ENCODE data around the gene ANGPTL5. TPM values are rescaled to one million over a fixed set of nuclear protein-coding genes. Genes with fewer than 3 reads are reported as not detected.
A peak's percentile ranks its signal among the peaks of the same experiment; 100 is the strongest.

Gene ANGPTL5
- total and polyA plus RNA-seq, 4 donors = 1.3 to 3.3 TPM; not detected in 2

DNA sequence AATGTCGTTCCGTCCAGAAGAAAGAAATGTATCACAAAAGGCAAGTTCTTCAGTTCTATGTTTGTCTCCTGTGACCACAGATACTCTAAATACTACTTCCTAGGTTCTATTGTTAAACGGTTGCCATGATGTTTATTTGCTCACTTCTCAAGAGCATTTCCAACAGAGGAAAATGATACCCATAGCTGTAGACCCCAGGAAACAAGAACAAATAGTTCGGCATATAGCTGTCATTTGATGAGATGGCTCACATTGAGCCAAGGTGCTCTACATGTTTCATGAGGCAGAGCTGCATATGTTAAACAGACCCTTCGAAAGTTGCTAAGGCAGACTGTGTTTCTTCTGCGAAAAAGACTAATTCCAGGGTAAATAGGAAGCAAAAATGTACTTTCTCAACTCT, 15.4 kb upstream of the ANGPTL5 start:
- Histone ChIP-seq H3K4me3 (ENCODE audit: low read length in 2 of 2) (no peak overlapping the region), H3K27ac (ENCODE audit: low read depth in 1 of 2, low read length in 2 of 2) (no peak overlapping the region), H3K36me3 (ENCODE audit: control insufficient read depth in 1 of 2, insufficient read depth in 2 of 2, low read length in 1 of 2) (peaks cover 0 to 2% of the 10 kb centered on the region in 2 donors), H3K9me3 (ENCODE audit: control insufficient read depth, low read length) (peaks cover 2% of the 10 kb centered on the region), H3K4me1 (ENCODE audit: control insufficient read depth in 1 of 2, insufficient read depth in 2 of 2, low read length in 2 of 2) (no peaks in the 10 kb centered on the region), H3K27me3 (ENCODE audit: control insufficient read depth in 1 of 2, insufficient read depth in 2 of 2, low read length in 1 of 2) (no peaks in the 10 kb centered on the region)
- WGBS, 2 donors = 94% methylated on average over 6 of the region's 6 CpGs
- no peak for DNase-seq
- intact Hi-C loops (cut with DNase I) = no loop called here
- no peak for ATAC-seq (ENCODE audit: low FRiP score)

DNA sequence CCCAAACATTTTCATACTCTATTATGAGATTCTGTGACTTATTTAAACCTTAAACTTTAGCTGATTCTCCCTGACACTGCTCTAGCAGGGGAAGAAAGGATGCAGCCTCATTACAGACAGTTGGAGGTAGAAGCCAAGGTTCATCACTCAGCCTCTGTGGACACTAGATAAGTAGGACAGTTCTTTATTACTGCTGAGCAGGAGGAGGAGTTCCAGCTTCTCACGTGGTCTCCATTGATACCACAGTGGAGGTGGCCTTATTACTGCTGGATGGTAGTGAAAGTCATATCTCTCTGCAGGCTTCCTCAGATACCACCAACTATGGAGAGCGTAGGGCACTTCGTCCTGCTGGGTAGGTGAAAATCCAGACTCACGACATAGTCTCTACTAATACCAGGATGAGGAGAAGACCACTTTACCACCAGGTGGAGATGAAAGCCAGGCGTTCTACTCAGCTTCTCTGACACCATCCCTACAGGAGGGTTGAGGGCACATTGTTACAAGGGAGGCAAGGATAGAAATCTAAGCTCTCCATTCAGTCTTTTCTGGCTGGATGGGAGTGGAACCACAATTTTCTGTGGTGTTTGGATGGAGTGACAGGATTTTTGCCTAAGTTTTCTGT, 13.1 kb upstream of the ANGPTL5 start:
- Histone ChIP-seq H3K27me3 (ENCODE audit: control insufficient read depth in 1 of 2, insufficient read depth in 2 of 2, low read length in 1 of 2) (no peaks in the 10 kb centered on the region), H3K27ac (ENCODE audit: low read depth in 1 of 2, low read length in 2 of 2) (no peak overlapping the region), H3K4me1 (ENCODE audit: control insufficient read depth in 1 of 2, insufficient read depth in 2 of 2, low read length in 2 of 2) (no peaks in the 10 kb centered on the region), H3K9me3 (ENCODE audit: control insufficient read depth, low read length) (peaks cover 2% of the 10 kb centered on the region), H3K36me3 (ENCODE audit: control insufficient read depth in 1 of 2, insufficient read depth in 2 of 2, low read length in 1 of 2) (peaks cover 0 to 2% of the 10 kb centered on the region in 2 donors), H3K4me3 (ENCODE audit: low read length in 2 of 2) (no peak overlapping the region)
- WGBS, 2 donors = 91% methylated on average over 5 of the region's 5 CpGs
- DNase-seq (no peak), ATAC-seq (ENCODE audit: low FRiP score) (no peak)
- intact Hi-C loops (cut with DNase I) = no loop called here

DNA sequence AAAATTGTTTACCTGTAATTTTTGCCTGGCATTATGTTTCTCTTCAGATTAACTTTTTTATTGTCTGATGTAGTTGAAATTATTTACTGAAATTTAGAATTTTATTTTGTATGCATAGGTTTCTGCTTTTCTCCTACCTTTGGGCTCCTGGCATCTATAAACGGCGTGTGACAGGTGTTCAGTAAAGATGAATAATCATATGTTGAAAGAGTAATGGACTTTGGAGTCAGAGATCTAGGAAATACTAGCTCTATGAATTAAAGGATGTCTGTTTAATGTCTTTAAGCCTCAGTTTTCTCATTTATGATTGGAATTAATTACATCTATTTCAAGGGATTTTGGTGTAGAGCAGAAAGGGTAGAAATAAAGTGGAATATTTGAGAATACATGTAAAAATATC, 7.2 kb upstream of the ANGPTL5 start:
- Histone ChIP-seq H3K4me1 (ENCODE audit: control insufficient read depth in 1 of 2, insufficient read depth in 2 of 2, low read length in 2 of 2) (no peaks in the 10 kb centered on the region), H3K36me3 (ENCODE audit: control insufficient read depth in 1 of 2, insufficient read depth in 2 of 2, low read length in 1 of 2) (no peaks in the 10 kb centered on the region), H3K27ac (ENCODE audit: low read depth in 1 of 2, low read length in 2 of 2) (no peak overlapping the region), H3K9me3 (ENCODE audit: control insufficient read depth, low read length) (no peaks in the 10 kb centered on the region), H3K4me3 (ENCODE audit: low read length in 2 of 2) (no peak overlapping the region), H3K27me3 (ENCODE audit: control insufficient read depth in 1 of 2, insufficient read depth in 2 of 2, low read length in 1 of 2) (no peaks in the 10 kb centered on the region)
- no peak for ATAC-seq (ENCODE audit: low FRiP score)
- no peak for DNase-seq
- WGBS, 2 donors = 93 to 95% methylated on average over 2 of the region's 2 CpGs
- intact Hi-C loops (cut with DNase I) = no loop called here

DNA sequence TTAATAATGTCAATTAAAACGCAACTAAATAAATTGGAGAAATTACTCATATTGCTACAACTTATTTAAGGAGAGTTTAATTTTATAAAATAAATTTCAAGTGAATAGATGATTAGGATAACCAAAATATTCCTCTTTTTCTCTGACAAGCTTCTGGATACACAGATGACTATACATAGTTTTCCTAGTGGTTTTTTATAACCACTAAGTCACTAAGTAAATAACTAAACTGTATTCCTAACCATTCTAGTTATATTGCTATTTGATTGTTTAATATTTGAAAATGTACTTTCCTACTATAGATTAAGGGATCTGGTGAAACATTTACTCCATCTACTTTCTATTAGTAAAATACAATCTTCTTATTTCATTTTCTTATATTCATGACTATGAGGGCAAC, 4.7 kb upstream of the ANGPTL5 start:
- H3K4me3 ChIP-seq (ENCODE audit: low read length in 2 of 2) = no peak overlapping the region
- intact Hi-C loops (cut with DNase I) = no loop called here

DNA sequence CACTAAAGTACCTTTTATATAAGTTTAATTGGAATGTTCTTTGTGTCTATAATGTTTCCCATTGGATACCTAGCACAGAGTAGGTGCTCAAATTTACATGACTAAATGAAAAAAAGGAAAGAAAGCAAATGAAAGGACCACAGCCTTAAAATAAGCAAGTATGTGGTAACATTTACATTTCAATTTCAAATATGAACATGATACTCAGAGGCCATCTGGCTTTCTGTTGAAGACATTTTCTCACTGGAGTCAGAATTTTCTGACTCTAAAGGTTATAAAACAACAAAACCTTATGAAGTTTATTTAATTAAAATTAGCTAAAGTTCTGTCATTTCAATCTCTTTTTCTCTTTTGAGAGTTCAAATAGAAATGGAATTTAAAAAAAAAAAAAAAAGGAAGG, 904 bp upstream of the ANGPTL5 start:
- intact Hi-C loops (cut with DNase I) = loop anchor here in 1 of 2 donors (10.0 kb wide), 1 partner anchor 198 kb away; the partner anchor contains the start of gene YAP1
- Histone ChIP-seq H3K4me3 (ENCODE audit: low read length in 2 of 2) (no peak overlapping the region), H3K27ac (ENCODE audit: low read depth in 1 of 2, low read length in 2 of 2) (no peak overlapping the region), H3K27me3 (ENCODE audit: control insufficient read depth in 1 of 2, insufficient read depth in 2 of 2, low read length in 1 of 2) (no peaks in the 10 kb centered on the region), H3K4me1 (ENCODE audit: control insufficient read depth in 1 of 2, insufficient read depth in 2 of 2, low read length in 2 of 2) (peaks cover 3 to 4% of the 10 kb centered on the region in 2 donors), H3K36me3 (ENCODE audit: control insufficient read depth in 1 of 2, insufficient read depth in 2 of 2, low read length in 1 of 2) (no peaks in the 10 kb centered on the region), H3K9me3 (ENCODE audit: control insufficient read depth, low read length) (no peaks in the 10 kb centered on the region)
- DNase-seq (no peak), ATAC-seq (ENCODE audit: low FRiP score) (no peak)

More for the DNA sequence above, 4.7 kb upstream of the ANGPTL5 start:
- Histone ChIP-seq H3K27ac (ENCODE audit: low read depth in 1 of 2, low read length in 2 of 2) (no peak overlapping the region), H3K27me3 (ENCODE audit: control insufficient read depth in 1 of 2, insufficient read depth in 2 of 2, low read length in 1 of 2) (no peaks in the 10 kb centered on the region), H3K36me3 (ENCODE audit: control insufficient read depth in 1 of 2, insufficient read depth in 2 of 2, low read length in 1 of 2) (no peaks in the 10 kb centered on the region), H3K9me3 (ENCODE audit: control insufficient read depth, low read length) (no peaks in the 10 kb centered on the region), H3K4me1 (ENCODE audit: control insufficient read depth in 1 of 2, insufficient read depth in 2 of 2, low read length in 2 of 2) (peaks cover 3 to 4% of the 10 kb centered on the region in 2 donors)
- 97 to 100% methylated on average over 1 of the region's 1 CpG for WGBS, 2 donors
- no peak for ATAC-seq (ENCODE audit: low FRiP score)
- no peak for DNase-seq

DNA sequence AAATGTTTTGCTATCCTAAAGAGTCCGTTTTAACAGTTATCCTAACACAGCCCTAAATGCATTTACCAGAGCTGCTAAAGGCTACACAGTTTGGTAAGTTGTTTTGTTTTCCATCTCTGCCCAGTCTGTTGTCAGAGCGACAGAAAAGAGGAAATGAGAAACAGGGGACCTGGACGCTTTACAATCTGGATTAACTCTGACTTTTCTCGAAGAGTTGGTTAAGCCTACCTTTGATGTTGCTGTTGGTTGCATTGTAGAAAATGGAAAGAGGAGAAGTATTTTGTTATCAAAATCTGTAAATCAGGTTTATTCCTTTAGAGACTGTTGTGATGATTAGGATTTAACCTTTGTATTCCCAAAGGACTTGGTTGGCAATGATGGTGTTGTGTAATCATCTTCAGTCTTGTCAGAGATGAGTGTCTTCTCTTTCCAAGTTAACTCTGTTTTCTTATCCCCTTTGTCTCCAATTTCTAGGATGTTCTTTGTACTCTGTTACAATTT, 481 bp downstream of the ANGPTL5 start:
- Histone ChIP-seq H3K27me3 (ENCODE audit: control insufficient read depth in 1 of 2, insufficient read depth in 2 of 2, low read length in 1 of 2) (no peaks in the 10 kb centered on the region), H3K4me3 (ENCODE audit: low read length in 2 of 2) (peak overlapping the region; percentile 21 to 66), H3K27ac (ENCODE audit: low read depth in 1 of 2, low read length in 2 of 2) (peak overlapping the region; percentile 77 to 79), H3K4me1 (ENCODE audit: control insufficient read depth in 1 of 2, insufficient read depth in 2 of 2, low read length in 2 of 2) (peaks cover 3 to 4% of the 10 kb centered on the region in 2 donors), H3K36me3 (ENCODE audit: control insufficient read depth in 1 of 2, insufficient read depth in 2 of 2, low read length in 1 of 2) (no peaks in the 10 kb centered on the region), H3K9me3 (ENCODE audit: control insufficient read depth, low read length) (no peaks in the 10 kb centered on the region)
- WGBS, 2 donors = 0 to 1% methylated on average over 4 of the region's 4 CpGs
- intact Hi-C loops (cut with DNase I) = loop anchor here in 1 of 2 donors (10.0 kb wide), 1 partner anchor 199 kb away; the partner anchor contains the start of gene YAP1
- ATAC-seq (ENCODE audit: low FRiP score) = peak; percentile 73
- no peak for DNase-seq

DNA sequence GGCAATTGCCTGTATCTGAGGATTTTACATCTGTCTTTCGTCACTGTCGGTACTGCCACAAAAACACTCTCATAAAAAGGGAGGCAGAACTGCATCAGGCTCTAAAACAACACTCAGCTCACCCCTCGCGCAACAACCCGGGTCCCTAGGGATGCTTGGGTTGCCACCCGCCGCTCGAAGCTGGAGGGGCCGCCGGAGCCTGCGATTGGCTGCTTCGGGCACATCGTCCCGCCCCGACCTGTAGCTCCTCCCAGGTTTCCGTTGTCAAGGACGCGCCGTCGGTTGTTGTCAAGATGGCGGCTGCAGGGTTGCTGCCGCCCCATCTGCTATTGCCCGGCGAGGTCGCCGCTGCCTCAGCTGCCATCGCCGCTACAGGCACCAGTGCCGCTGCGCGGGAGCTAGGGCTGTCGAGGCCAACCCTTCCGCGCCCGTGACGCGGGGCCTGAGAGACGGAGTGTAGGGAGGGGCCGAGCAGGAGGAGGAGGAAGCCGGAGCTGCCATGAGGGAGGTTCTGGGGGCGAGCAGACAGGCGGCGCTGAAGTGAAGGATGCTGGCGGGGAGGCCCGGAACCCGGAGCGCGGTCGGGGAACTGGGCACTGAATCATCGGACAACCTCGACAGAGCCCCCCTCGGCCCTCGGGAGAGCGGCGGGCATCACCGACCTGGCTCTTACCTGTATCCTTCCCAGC, 1.4 kb downstream of the ANGPTL5 start, which contains the start of gene CEP126:
Gene CEP126 (plus strand): TSS at position 273 of the 689 bp plus-strand sequence. CDS start 275 bp downstream, at position 548.
- Histone ChIP-seq H3K36me3 (ENCODE audit: control insufficient read depth in 1 of 2, insufficient read depth in 2 of 2, low read length in 1 of 2) (no peaks in the 10 kb centered on the region), H3K27ac (ENCODE audit: low read depth in 1 of 2, low read length in 2 of 2) (peak within 1 kb of the TSS; percentile 77 to 83), H3K9me3 (ENCODE audit: control insufficient read depth, low read length) (no peaks in the 10 kb centered on the region), H3K4me3 (ENCODE audit: low read length in 2 of 2) (peak within 1 kb of the TSS; percentile 36 to 66), H3K27me3 (ENCODE audit: control insufficient read depth in 1 of 2, insufficient read depth in 2 of 2, low read length in 1 of 2) (no peaks in the 10 kb centered on the region), H3K4me1 (ENCODE audit: control insufficient read depth in 1 of 2, insufficient read depth in 2 of 2, low read length in 2 of 2) (peaks cover 3 to 4% of the 10 kb centered on the region in 2 donors)
- intact Hi-C loops (cut with DNase I) = loop anchor here in 1 of 2 donors (10.0 kb wide), 1 partner anchor 200 kb away; the partner anchor contains the start of gene YAP1
- peak; percentile 96 for ATAC-seq (ENCODE audit: low FRiP score)
- WGBS, 2 donors = 0% methylated on average over 56 of the region's 56 CpGs
- peak; percentile 97 to 98 for DNase-seq

DNA sequence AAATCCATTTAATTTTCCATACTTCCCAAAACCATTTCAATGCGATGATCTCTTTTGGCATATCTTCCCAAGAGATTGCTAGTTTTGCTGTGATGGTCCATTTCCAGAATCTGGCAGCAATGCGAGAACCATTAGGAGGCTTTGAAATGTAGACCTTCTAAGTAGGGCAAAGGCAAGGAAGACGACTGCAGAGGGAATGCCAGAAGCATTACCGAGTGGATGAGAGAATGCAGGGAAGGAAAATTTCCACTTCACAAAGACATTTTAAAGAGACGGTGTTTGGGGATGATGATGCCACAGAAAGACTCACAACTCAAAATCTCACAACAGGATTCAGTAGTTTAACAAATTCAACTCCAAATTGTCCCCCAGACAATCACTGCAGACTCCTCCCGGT, 2.0 kb downstream of the ANGPTL5 start:
- peak; percentile 24 for ATAC-seq (ENCODE audit: low FRiP score)
- WGBS, 2 donors = 2% methylated on average over 6 of the region's 6 CpGs
- DNase-seq = no peak
- Histone ChIP-seq H3K4me1 (ENCODE audit: control insufficient read depth in 1 of 2, insufficient read depth in 2 of 2, low read length in 2 of 2) (peaks cover 3 to 4% of the 10 kb centered on the region in 2 donors), H3K27me3 (ENCODE audit: control insufficient read depth in 1 of 2, insufficient read depth in 2 of 2, low read length in 1 of 2) (no peaks in the 10 kb centered on the region), H3K36me3 (ENCODE audit: control insufficient read depth in 1 of 2, insufficient read depth in 2 of 2, low read length in 1 of 2) (no peaks in the 10 kb centered on the region), H3K4me3 (ENCODE audit: low read length in 2 of 2) (peak overlapping the region; percentile 36 to 43), H3K27ac (ENCODE audit: low read depth in 1 of 2, low read length in 2 of 2) (peak overlapping the region in 1 of 2 donors; percentile 83), H3K9me3 (ENCODE audit: control insufficient read depth, low read length) (no peaks in the 10 kb centered on the region)
- intact Hi-C loops (cut with DNase I) = loop anchor here in 1 of 2 donors (10.0 kb wide), 1 partner anchor 200 kb away; the partner anchor contains the start of gene YAP1

All from aorta (tissue), 5 donors.